ENCODE data around the gene MUSK.

MUSK gene

GRCh38 chr9:110668570-110669167 lies at the start of gene MUSK:
TSS of gene MUSK (plus strand) at chr9:110668791. CDS start at chr9:110668905, 114 bp downstream.
- in situ Hi-C loops (cut with HindIII; ENCODE audit: low sequenced_read_pairs) = no loop called here

- in situ Hi-C loops (cut with HindIII; ENCODE audit: low sequenced_read_pairs) = no loop called here
Observed at GRCh38 chr9:110619831-110620230, 48.8 kb upstream of the MUSK start.

GRCh38 chr9:110620726-110621125 lies 47.9 kb upstream of the MUSK start:
- in situ Hi-C loops (cut with HindIII; ENCODE audit: low sequenced_read_pairs) = no loop called here

GRCh38 chr9:110622368-110622767 lies 46.2 kb upstream of the MUSK start:
- in situ Hi-C loops (cut with HindIII; ENCODE audit: low sequenced_read_pairs) = no loop called here

DNA sequence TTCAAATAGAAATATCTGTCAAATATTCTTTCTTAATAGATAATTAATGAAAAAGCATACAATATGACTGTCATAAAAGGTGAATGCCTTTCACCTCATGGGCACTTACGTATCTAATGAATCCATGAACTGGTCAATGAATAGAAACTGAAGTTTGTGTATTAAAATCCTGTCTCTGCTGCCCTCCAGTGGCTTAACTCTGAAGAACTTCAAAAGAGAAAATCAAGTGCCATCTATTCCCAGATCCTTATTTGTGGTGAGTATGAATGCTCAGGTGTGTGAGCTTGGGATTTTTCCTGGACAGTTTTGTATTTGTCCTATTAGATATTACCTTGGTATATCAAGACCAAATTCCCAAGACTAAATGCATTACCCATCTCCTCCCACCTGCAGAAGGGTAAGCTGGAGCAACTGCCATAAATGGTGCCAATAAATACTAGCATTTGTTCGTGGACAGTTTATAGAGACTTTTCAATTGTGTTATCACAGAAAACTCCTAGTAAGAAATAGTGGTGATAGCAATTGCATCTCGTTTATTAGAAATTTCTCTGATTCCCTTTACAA lies 45.0 kb upstream of the MUSK start:
- in situ Hi-C loops (cut with HindIII; ENCODE audit: low sequenced_read_pairs) = no loop called here

DNA sequence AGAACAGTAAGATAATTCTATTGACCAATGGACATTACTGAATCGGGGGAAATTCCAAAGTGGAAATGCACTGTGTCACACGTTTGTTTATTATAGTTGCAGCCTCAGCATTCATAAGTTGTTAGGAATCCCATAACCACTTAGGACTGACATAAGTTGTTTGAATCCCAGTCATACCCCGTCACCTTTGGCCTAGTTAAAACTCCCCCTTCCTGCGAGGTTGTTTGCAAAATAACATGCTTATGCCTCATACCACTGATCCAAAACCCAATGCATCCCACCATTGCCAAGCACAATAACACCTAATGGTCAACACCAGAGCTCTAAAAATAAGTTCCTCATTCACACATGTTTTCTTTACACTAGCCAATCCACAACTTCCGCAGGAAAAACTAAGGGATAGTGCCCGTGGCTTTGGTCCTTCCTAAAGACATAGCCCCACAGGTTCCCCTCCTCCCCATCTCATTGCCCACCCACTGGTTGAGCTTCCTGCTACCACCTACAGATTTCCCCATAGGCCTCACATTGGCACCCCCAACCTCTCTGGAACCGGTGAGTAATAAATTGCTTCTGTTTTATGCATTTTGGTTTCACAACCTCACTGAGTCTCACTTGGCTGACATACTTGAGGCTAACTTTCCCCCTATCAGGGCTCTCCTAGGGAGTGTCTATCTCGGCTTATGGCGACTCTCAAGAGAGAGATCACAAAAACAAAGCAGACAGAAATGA lies 42.3 kb upstream of the MUSK start:
- in situ Hi-C loops (cut with HindIII; ENCODE audit: low sequenced_read_pairs) = no loop called here

- in situ Hi-C loops (cut with HindIII; ENCODE audit: low sequenced_read_pairs) = no loop called here
Observed at GRCh38 chr9:110635589-110635988, 33.0 kb upstream of the MUSK start.

GRCh38 chr9:110638381-110638954 lies 30.1 kb upstream of the MUSK start:
- in situ Hi-C loops (cut with HindIII; ENCODE audit: low sequenced_read_pairs) = no loop called here

- in situ Hi-C loops (cut with HindIII; ENCODE audit: low sequenced_read_pairs) = no loop called here
Observed at GRCh38 chr9:110640736-110641135, 27.9 kb upstream of the MUSK start.

DNA sequence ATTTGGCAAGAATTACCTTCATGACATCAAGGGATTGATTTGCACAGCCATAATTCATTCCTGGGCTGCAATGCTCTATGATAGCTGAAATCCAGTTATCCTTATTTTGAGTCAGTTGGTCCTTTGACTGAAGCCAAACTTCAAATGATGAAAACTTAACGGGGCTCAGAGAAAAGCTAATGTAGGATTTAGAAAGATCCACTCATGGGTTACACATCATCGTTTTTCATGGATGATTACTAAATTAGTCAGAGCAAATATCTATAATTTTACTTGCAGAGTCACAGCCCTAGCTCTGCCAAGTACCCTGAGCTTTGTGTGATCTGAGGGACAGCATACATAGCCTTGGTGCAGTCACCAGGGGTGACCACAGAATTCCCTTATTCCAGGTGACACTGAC lies 27.3 kb upstream of the MUSK start:
- in situ Hi-C loops (cut with HindIII; ENCODE audit: low sequenced_read_pairs) = no loop called here

DNA sequence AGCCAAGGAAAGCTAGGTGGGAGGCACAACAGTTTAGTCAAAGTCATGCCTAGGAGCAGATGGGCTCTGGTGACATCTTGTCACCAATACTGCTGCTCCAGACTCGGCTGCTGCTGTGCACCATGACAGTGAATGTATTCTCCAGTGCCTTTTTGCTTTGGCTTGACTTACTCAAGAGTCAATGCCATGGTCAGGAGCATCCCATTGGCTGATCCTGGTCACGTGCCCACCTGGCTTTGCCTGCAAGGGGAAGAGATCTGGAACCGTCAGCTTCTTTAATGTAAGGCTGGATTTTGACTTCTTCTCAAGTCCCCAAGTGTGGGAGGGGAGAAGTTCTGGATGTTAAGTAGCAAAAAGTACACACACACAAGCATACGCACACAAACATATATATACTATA lies 19.9 kb upstream of the MUSK start:
- in situ Hi-C loops (cut with HindIII; ENCODE audit: low sequenced_read_pairs) = no loop called here

DNA sequence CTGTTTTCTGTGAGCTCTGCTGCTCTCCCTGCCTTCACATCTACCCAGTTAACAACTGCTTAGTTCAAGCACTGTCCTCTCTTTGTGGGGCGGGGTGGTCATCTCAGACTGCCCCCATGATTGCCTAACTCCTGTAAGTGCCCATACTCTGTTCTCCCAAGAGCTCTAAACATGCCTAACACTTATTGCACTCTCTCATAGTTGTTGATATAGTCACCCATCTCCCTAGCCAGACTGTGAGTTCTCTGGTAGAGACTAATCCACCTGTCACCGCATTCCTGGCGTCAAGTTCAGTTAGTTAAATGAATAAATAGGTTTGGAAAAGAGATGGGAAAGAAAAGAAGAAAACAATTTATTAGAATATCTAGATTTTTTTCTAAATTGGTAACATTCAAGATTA lies 18.3 kb upstream of the MUSK start:
- in situ Hi-C loops (cut with HindIII; ENCODE audit: low sequenced_read_pairs) = no loop called here

DNA sequence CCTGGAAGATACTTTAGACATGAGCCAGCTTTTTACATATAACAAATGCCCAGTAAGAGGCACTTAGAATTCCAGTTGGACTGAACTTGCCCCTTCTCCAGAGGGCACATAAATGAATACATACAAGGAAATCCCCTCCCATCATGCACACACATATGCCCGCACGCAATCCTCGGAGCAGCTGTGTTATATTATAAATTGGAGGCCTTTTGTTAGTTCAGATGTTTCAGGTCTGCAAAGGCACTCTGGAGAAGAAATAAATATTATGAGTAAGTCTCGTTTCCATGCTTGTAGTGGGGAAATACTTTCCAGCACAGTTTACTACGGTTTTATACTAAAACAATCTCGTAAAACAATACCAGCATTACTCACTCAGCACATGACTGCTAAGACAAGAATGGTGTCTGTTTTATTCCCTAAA lies 17.6 kb upstream of the MUSK start:
- in situ Hi-C loops (cut with HindIII; ENCODE audit: low sequenced_read_pairs) = no loop called here

DNA sequence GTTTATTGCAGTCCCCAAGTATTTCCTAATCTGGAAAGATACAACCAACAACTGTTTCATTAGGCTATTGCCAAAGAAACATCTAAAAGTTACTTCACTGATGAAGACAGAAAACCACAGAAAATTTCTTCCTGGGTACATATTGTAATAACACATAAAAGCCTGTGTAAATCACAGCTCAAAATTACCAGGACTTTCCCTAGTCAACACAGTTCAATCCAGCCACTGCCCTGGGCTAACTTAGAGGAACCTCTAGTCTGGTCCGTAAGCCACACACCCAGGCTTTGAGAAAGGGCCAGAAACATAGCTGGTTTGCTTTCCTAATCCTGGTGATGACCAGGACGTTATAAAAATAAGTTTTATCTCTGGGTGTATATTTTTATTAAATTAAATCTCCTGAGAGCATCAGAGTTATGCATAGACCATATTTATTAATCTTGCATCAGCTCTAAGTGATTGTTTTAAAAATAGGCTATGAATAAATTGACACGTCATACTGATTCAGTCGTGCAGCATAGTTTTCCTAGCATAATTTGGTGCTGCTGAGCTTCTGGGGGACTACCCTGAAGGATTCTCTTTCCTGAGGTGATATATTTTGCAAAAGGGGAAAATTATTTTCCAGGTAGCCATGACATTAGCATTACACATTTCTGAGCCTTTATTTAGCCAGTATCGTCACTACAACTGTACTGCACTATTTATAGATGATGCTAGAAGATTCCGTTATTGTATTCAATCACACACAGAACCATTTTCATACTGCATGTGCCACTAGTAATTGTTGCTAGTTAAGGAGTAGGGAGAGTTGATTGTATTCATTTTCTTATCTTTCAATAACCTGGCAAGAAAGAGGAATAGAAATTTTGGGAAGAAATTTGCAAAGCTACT lies 12.6 kb upstream of the MUSK start:
- in situ Hi-C loops (cut with HindIII; ENCODE audit: low sequenced_read_pairs) = no loop called here

DNA sequence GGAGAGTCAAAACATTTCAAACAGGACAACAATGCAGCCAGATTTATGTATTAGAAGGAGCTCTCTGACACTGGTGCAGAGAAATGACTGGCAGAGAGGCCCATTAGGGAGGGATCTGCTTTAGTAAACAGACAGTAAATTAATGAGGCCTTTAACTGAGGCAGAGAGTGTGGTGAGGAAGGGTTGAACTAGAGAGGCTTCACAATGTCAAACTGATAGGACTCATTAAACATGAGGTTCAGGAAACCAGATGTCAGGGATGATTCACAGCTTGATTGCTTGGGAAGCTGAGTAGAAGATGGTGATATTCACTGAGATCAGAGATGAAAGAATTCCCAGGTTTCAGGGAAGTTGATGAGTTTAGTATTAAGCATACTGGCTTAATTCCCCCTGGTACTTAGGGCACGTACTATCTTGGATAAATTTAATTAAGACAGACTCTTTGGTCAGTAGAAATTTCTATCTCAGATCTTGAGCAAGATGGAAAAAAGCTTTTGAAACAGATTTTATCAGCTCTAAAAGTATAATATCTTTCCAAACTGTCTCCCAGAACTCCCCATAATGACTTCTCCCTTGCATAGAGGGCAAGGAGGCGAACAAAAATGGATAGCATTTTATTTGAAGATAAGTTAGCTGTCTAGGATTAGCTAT lies 8.6 kb upstream of the MUSK start:
- in situ Hi-C loops (cut with HindIII; ENCODE audit: low sequenced_read_pairs) = no loop called here

- in situ Hi-C loops (cut with HindIII; ENCODE audit: low sequenced_read_pairs) = no loop called here
Observed at GRCh38 chr9:110669433-110669832, 842 bp downstream of the MUSK start.

GRCh38 chr9:110671849-110672248 lies 3.3 kb downstream of the MUSK start:
- in situ Hi-C loops (cut with HindIII; ENCODE audit: low sequenced_read_pairs) = no loop called here

DNA sequence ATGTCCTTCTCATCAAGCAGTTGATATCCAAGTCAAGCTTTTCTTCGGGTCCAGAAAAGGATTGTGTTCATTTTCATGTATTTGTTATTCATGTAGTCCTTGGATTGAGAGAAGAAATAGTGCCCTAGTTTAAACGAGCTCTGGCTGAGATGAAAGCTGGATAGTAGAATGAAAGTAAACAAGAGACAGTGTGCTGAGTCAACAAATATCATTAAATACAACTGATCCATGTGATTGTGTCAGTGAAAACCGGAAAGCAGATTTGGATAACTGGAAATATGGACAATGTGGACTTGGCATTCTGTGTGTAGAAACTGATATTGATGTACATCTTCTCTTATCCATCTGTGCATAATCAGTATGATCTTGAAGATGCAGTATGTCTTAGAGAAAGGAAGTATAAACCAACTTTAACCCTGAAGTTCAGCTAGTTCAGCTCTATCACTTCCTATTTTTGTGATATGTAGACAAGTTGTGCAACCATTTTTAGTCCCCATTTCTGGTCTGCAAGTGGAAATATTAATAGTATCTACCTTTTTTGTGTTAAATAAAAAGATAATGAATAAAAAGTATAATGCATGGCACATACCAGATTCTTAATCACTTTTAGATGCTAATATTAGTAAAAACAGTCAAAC lies 4.4 kb downstream of the MUSK start:
- in situ Hi-C loops (cut with HindIII; ENCODE audit: low sequenced_read_pairs) = no loop called here

DNA sequence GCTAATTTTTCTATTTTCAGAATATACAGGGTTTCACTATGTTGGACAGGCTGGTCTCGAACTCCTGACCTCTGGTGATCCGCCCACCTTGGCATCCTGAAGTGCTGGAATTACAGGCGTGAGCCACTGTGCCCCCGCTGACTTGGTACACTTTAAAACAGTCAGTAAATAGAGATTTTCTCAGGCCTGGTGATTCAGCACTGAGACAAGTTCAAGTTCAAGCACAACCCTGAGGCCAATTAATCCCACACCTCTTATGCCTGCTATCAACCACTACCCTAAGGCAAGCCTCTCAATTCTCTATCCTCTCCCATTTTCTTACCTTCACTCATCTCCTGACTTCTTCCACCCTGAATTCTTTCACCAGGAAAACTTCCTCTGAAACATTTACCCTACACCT lies 18.9 kb downstream of the MUSK start:
- in situ Hi-C loops (cut with HindIII; ENCODE audit: low sequenced_read_pairs) = no loop called here

- in situ Hi-C loops (cut with HindIII; ENCODE audit: low sequenced_read_pairs) = no loop called here
Observed at GRCh38 chr9:110688329-110688728, 19.7 kb downstream of the MUSK start.
